NCI-H2081 (cell line): ENCODE results near the gene NPIPB2.

Source experiments
- DNase-seq, 2 experiments: peaks; one replicate each; lab custom pipeline; 2025; lab: John Stamatoyannopoulos, UW

The NPIPB2 gene

GRCh38 chr16:11901091-11901490 is 40.8 kb downstream of the NPIPB2 start:
- DNase-seq, result no peak

DNA sequence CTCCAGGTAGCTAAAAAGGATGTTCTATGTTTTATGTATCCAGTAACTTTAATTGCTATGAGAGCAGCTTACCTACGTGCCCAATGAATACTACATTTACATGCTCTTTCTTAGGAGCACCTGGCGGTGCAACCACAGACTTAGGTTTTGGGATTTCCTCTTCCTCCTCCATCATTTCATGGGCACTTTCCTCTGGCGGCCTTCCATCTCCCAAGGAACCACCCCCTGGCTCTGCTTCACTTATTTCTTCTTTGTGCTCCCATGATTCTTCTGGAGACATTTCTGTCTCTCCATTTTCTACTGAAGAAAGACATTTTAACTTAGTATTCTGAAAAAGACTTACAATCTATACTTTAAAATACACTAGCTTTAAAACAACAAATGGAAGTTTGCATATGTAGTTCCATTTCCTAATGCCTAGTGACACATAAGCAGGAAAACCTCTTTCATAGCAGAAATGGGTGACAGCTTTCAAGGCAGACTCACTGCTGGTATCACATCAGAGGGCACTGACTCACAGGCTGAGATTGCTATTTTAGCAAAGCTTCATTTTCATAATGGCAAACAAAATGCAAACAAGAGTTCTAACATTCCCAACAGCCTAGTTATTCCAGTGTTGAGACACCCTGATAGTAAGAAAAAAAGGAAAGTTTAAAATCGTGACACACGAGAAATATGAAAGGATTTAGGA is 45.2 kb downstream of the NPIPB2 start:
- DNase-seq, result no peak

- no peak for DNase-seq
Observed at GRCh38 chr16:11893571-11893970, 48.3 kb downstream of the NPIPB2 start.

DNA sequence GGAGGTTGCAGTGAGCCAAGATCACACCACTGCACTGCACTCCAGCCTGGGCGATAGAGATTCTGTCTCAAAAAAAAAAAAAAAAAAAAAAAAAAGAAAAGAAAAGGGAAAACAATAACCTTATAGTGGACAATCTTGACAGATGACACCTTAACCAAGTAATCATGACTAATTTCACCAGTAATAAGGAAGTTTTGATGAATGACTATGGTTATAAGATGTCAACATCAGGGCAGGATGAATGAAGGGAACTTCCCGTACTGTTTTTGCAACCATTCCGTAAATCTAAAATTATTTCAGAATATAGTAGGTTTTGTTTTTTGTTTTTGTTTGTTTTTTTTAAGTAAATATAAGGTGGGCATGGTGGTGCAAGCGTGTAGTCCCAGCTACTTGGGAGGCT is 49.1 kb downstream of the NPIPB2 start:
- no peak for DNase-seq

GRCh38 chr16:11890231-11890965 is 51.4 kb downstream of the NPIPB2 start:
- no peak for DNase-seq

GRCh38 chr16:11886881-11887280 is 55.0 kb downstream of the NPIPB2 start:
- no peak for DNase-seq

GRCh38 chr16:11884035-11884434 is 57.8 kb downstream of the NPIPB2 start:
- no peak for DNase-seq

- no peak for DNase-seq
Observed at GRCh38 chr16:11880007-11880406, 61.8 kb downstream of the NPIPB2 start.

- DNase-seq, result no peak
Observed at GRCh38 chr16:11877374-11877773, 64.5 kb downstream of the NPIPB2 start.
